Epithelial cell of proximal tubule (primary cell): ENCODE measurements around the gene ATG7. TPM values are rescaled to one million over a fixed set of nuclear protein-coding genes. Genes with fewer than 3 reads are reported as not detected.

Source experiments
- DNase-seq: peaks from one replicate; pipeline ENCODE4 v3.0.0-alpha.2; 2011; ENCODE audit warnings: low read depth
- H3K4me3 ChIP-seq: 2 replicates; pipeline ENCODE4 v1.5.1; 2011; ENCODE audit warnings: low read depth, mild to moderate bottlenecking, low read length
- CTCF ChIP-seq: conservative IDR thresholded peaks from 2 replicates; pipeline ENCODE4 v1.5.1; 2012; ENCODE audit warnings: low read depth, mild to moderate bottlenecking, low read length
- total RNA-seq: library from RNA; depleted of rRNA; stranded (reverse); fragments of >200 nt; gene quantifications from 2 replicates; pipeline ENCODE4 v1.2.3, GENCODE V29; 2015

The ATG7 gene
- total RNA-seq, 1 donor from 2014 or later, result 68.5 TPM

DNA sequence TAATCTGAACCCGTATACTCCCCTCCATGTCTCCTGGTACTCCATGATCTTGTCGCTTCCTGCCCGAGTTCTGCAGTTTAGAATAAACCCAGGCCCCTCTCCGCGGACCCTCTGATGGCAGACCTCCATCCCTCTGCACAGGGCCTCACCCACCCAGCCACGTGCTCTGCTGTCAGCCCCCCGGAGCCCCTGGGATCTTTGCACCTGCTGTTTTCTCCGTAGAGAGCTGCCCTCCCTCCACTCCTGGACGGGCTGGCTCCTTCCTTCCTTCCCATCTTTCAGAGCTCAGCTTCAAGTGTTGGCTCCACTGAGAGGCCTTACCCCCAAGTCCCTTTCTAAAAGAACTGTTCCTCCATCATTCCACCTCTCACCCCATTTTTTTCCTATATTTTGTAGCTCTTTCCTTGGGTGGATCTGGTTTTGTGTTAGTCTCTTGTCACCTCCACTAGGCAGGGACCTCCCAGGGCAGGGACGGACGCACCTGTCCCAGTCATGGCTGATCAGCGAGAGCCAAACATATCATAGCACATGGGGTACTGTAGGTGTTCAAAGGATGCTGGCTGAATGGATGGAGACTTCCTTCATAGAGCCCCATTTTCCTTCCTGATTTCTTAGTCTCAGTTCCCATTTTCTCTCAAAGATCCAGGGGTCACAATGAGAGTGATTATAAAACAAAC is 264.9 kb downstream of the ATG7 start:
- H3K4me3 ChIP-seq, result no peak overlapping the region
- no peak for TF ChIP-seq CTCF
- no peak for DNase-seq

- no peak for DNase-seq
- no peak overlapping the region for H3K4me3 ChIP-seq
- TF ChIP-seq CTCF, result no peak
These were observed 266.4 kb downstream of the ATG7 start for GRCh38 chr3:11538581-11538980.

- no peak overlapping the region for H3K4me3 ChIP-seq
- no peak for DNase-seq
- no peak for TF ChIP-seq CTCF
These were observed 267.0 kb downstream of the ATG7 start for GRCh38 chr3:11539218-11539617.

DNA sequence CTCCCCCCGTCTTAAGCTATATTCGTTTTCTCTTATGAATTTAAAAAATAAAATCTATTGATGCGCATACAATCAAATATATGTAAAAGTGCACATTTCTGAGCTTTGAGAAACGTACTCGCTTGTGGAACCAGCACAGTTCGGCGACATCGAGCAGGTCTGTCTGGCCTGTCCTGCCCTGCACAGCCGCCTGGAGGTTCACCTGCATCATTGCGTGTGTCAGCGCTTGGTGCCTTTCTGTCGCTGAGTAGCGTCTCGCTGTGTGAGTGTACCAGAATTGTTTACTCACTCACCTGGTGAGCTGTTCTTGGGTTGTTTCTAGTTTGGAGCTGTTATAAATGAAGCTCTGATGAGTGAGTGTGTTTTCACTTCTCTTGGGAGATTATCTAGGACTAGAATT is 267.5 kb downstream of the ATG7 start:
- H3K4me3 ChIP-seq, result no peak overlapping the region
- no peak for DNase-seq
- TF ChIP-seq CTCF, result no peak

GRCh38 chr3:11541321-11542303 is 269.4 kb downstream of the ATG7 start:
- no peak for DNase-seq
- no peak overlapping the region for H3K4me3 ChIP-seq
- TF ChIP-seq CTCF, result no peak

DNA sequence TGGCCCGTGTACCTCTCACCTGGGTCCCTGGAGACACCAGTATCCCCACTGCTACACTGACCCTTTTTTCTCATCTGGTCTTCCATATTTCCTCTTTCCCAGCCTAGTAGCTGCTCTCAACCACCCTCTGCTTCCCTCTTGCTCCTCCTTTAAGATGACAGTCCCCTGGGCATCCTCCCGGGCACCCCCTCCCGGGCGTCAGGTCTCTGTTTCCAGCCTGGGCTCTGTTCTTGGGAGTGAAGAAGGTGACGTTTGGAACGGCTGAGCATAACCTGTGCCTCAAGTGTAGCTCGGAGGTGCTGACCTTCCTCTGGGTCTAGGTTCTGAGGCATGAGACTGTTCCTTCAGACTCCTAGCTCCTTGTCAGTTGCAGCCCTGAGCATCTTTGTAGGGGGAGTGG is 270.4 kb downstream of the ATG7 start:
- H3K4me3 ChIP-seq, result no peak overlapping the region
- DNase-seq, result no peak
- TF ChIP-seq CTCF, result no peak
